Tibial artery (tissue), 4 donors: Measurements from ENCODE around the gene ATMIN.

Source experiments
- DNase-seq, 2 donors: peaks; one replicate each; pipeline ENCODE4 v3.0.0-alpha.2; 2019
- H3K27ac ChIP-seq, 2 donors: fragments of 200-600 bp; sonication (generic) in 1 of 2; 1 replicate in 1 of 2; 2 replicates in 1 of 2; pipeline ENCODE4 v1.5.1; 2018 to 2019; ENCODE audit warnings: mild to moderate bottlenecking in 1 of 2
- H3K27me3 ChIP-seq, 2 donors: fragments of 200-600 bp; sonication (generic) in 1 of 2; one replicate each; pipeline versions ENCODE4 v1.5.1 to v1.6.0; 2016 to 2019
- H3K36me3 ChIP-seq, 3 donors: fragments of 200-600 bp; sonication (generic) in 2 of 3; one replicate each; pipeline ENCODE4 v1.5.1; 2016 to 2019; ENCODE audit warnings: mild to moderate bottlenecking in 2 of 3
- H3K4me1 ChIP-seq, 4 donors: fragments of 200-600 bp; sonication (generic) in 2 of 4; 1 replicate in 3 of 4; 2 replicates in 1 of 4; pipeline ENCODE4 v1.5.1; 2016 to 2019
- H3K4me3 ChIP-seq, 2 donors: fragments of 200-600 bp; sonication (generic) in 1 of 2; 1 replicate in 1 of 2; 2 replicates in 1 of 2; pipeline ENCODE4 v1.5.1; 2018 to 2019; ENCODE audit warnings: mild to moderate bottlenecking in 2 of 2
- H3K9me3 ChIP-seq, 3 donors: fragments of 200-600 bp; sonication (generic) in 1 of 3; one replicate each; pipeline ENCODE4 v1.5.1; 2016 to 2019
- CTCF ChIP-seq, 2 experiments: fragments of 200-600 bp in 1 of 2; fragments of 450-650 bp in 1 of 2; IDR thresholded peaks; one replicate each; pipeline ENCODE4 v1.5.1; 2017 to 2019; ENCODE audit warnings: antibody characterized with exemption in 2 of 2, mild to moderate bottlenecking in 1 of 2, moderate library complexity in 1 of 2
- intact Hi-C: fragments of 100-400 bp; cut with DNase I; formaldehyde crosslinking; loops from one replicate; pipeline ENCODE4 v1.15.0; 2023; ENCODE audit warnings: low total_unique reads

ATMIN gene

GRCh38 chr16:81060576-81061306 lies 25.1 kb downstream of the ATMIN start:
- H3K4me3 ChIP-seq = no peak overlapping the region
- TF ChIP-seq CTCF (IDR thresholded peaks at IDR 0.05) = no peak
- H3K9me3 ChIP-seq = no peaks in the 10 kb centered on the region
- no peak for DNase-seq
- no peaks in the 10 kb centered on the region for H3K36me3 ChIP-seq
- intact Hi-C loops = no loop called here
- no peak overlapping the region for H3K27ac ChIP-seq
- H3K4me1 ChIP-seq = no peaks in the 10 kb centered on the region
- H3K27me3 ChIP-seq = no peaks in the 10 kb centered on the region

- intact Hi-C loops = no loop called here
- DNase-seq = no peak
- Histone ChIP-seq H3K27me3 (no peaks in the 10 kb centered on the region), H3K36me3 (no peaks in the 10 kb centered on the region), H3K27ac (no peak overlapping the region), H3K9me3 (no peaks in the 10 kb centered on the region), H3K4me3 (no peak overlapping the region), H3K4me1 (no peaks in the 10 kb centered on the region)
- TF ChIP-seq CTCF (IDR thresholded peaks at IDR 0.05) = no peak
Observed at GRCh38 chr16:81061307-81061640, 25.6 kb downstream of the ATMIN start.

- TF ChIP-seq CTCF (IDR thresholded peaks at IDR 0.05) = no peak
- Histone ChIP-seq H3K4me3 (no peak overlapping the region), H3K4me1 (no peaks in the 10 kb centered on the region), H3K9me3 (no peaks in the 10 kb centered on the region), H3K27ac (no peak overlapping the region), H3K36me3 (no peaks in the 10 kb centered on the region), H3K27me3 (no peaks in the 10 kb centered on the region)
- DNase-seq = no peak
- intact Hi-C loops = no loop called here
Observed at GRCh38 chr16:81061871-81062608, 26.4 kb downstream of the ATMIN start.

- Histone ChIP-seq H3K27me3 (no peaks in the 10 kb centered on the region), H3K27ac (no peak overlapping the region), H3K9me3 (no peaks in the 10 kb centered on the region), H3K4me3 (no peak overlapping the region), H3K36me3 (no peaks in the 10 kb centered on the region), H3K4me1 (no peaks in the 10 kb centered on the region)
- no peak for TF ChIP-seq CTCF (IDR thresholded peaks at IDR 0.05)
- intact Hi-C loops = no loop called here
- no peak for DNase-seq
Observed at GRCh38 chr16:81066681-81067080, 31.0 kb downstream of the ATMIN start.

GRCh38 chr16:81067166-81067565 lies 31.5 kb downstream of the ATMIN start:
- H3K36me3 ChIP-seq = no peaks in the 10 kb centered on the region
- H3K4me3 ChIP-seq = no peak overlapping the region
- no peak for DNase-seq
- no peaks in the 10 kb centered on the region for H3K9me3 ChIP-seq
- H3K27ac ChIP-seq = no peak overlapping the region
- H3K4me1 ChIP-seq = no peaks in the 10 kb centered on the region
- no peaks in the 10 kb centered on the region for H3K27me3 ChIP-seq
- intact Hi-C loops = no loop called here
- no peak for TF ChIP-seq CTCF (IDR thresholded peaks at IDR 0.05)
